H9 (cell line): ENCODE measurements around the gene METTL25B. TPM values are rescaled to one million over a fixed set of nuclear protein-coding genes. Genes with fewer than 3 reads are reported as not detected.

ENCODE experiments used
- DNase-seq: peaks from one replicate; pipeline ENCODE4 v3.0.0-alpha.2; 2017
- H2AFZ ChIP-seq: one replicate; pipeline ENCODE4 v1.6.1; 2013; ENCODE audit warnings: mild to moderate bottlenecking, low read length, control low read depth, moderate library complexity
- H2AK5ac ChIP-seq: 2 replicates; pipeline ENCODE4 v1.6.1; 2013; ENCODE audit warnings: low read length, control low read depth, mixed read lengths; ENCODE audit not compliant: insufficient read length
- H2BK120ac ChIP-seq: one replicate; pipeline ENCODE4 v1.6.1; 2013; ENCODE audit warnings: low read depth, mild to moderate bottlenecking, low read length, control low read depth, inconsistent platforms; ENCODE audit not compliant: poor library complexity, severe bottlenecking
- H2BK12ac ChIP-seq: 2 replicates; pipeline ENCODE4 v1.6.1; 2013; ENCODE audit warnings: low read length, control low read depth, mixed read lengths, low read depth; ENCODE audit not compliant: insufficient read length
- H2BK15ac ChIP-seq: 2 replicates; pipeline ENCODE4 v1.6.1; 2013; ENCODE audit warnings: low read depth, low read length, control low read depth
- H2BK20ac ChIP-seq: one replicate; pipeline ENCODE4 v1.6.1; 2013; ENCODE audit warnings: low read depth, mild to moderate bottlenecking, low read length, control low read depth, inconsistent platforms; ENCODE audit not compliant: poor library complexity, severe bottlenecking
- H2BK5ac ChIP-seq: 2 replicates; pipeline ENCODE4 v1.6.1; 2013; ENCODE audit warnings: low read length, control low read depth, mixed read lengths; ENCODE audit not compliant: insufficient read length
- H3K14ac ChIP-seq: 2 replicates; pipeline ENCODE4 v1.6.1; 2013; ENCODE audit warnings: low read length, control low read depth; ENCODE audit not compliant: insufficient read depth
- H3K18ac ChIP-seq: 2 replicates; pipeline ENCODE4 v1.6.1; 2013; ENCODE audit warnings: low read depth, mild to moderate bottlenecking, mixed read lengths, low read length, control low read depth; ENCODE audit not compliant: insufficient read length
- H3K23ac ChIP-seq: 2 replicates; pipeline ENCODE4 v1.6.1; 2013; ENCODE audit warnings: low read length, control low read depth, mixed read lengths, low read depth; ENCODE audit not compliant: insufficient read length
- H3K23me2 ChIP-seq: 2 replicates; pipeline ENCODE4 v1.6.1; 2013; ENCODE audit warnings: low read depth, mild to moderate bottlenecking, mixed read lengths, low read length, control low read depth; ENCODE audit not compliant: insufficient read length, poor library complexity, severe bottlenecking
- H3K27ac ChIP-seq: 2 replicates; pipeline ENCODE4 v1.5.1; 2013; ENCODE audit warnings: low read length, control low read depth, mixed read lengths, low read depth; ENCODE audit not compliant: insufficient read length
- H3K27me3 ChIP-seq: 2 replicates; pipeline ENCODE4 v1.6.1; 2013; ENCODE audit warnings: low read length, control low read depth, inconsistent platforms; ENCODE audit not compliant: insufficient read depth
- H3K4ac ChIP-seq: 2 replicates; pipeline ENCODE4 v1.6.1; 2013; ENCODE audit warnings: low read depth, mild to moderate bottlenecking, control low read depth, inconsistent platforms, low read length, moderate library complexity
- H3K4me1 ChIP-seq: 2 replicates; pipeline ENCODE4 v1.6.1; 2013; ENCODE audit warnings: low read length, control low read depth, inconsistent platforms; ENCODE audit not compliant: insufficient read depth
- H3K4me2 ChIP-seq: 2 replicates; pipeline ENCODE4 v1.6.1; 2013; ENCODE audit warnings: low read length, control low read depth, mixed read lengths; ENCODE audit not compliant: insufficient read length, insufficient read depth
- H3K56ac ChIP-seq: 2 replicates; pipeline ENCODE4 v1.6.1; 2013; ENCODE audit warnings: low read depth, mild to moderate bottlenecking, mixed read lengths, low read length, control low read depth; ENCODE audit not compliant: insufficient read length
- H3K79me1 ChIP-seq: 2 replicates; pipeline ENCODE4 v1.6.1; 2013; ENCODE audit warnings: low read depth, mild to moderate bottlenecking, moderate library complexity, low read length, control low read depth, inconsistent platforms; ENCODE audit not compliant: insufficient read depth, poor library complexity, severe bottlenecking
- H3K79me2 ChIP-seq: 2 replicates; pipeline ENCODE4 v1.6.1; 2013; ENCODE audit warnings: low read length, control low read depth, inconsistent platforms; ENCODE audit not compliant: insufficient read depth
- H3K9ac ChIP-seq: 2 replicates; pipeline ENCODE4 v1.6.1; 2013; ENCODE audit warnings: low read length, control low read depth, mixed read lengths; ENCODE audit not compliant: insufficient read length; ENCODE audit errors: extremely low read depth
- H3K9me3 ChIP-seq: one replicate; pipeline ENCODE4 v1.6.1; 2013; ENCODE audit warnings: low read depth, low read length, inconsistent platforms; ENCODE audit not compliant: control insufficient read depth
- H3T11ph ChIP-seq: one replicate; pipeline ENCODE4 v1.6.1; 2013; ENCODE audit warnings: mild to moderate bottlenecking, low read length, control low read depth, inconsistent platforms
- H4K20me1 ChIP-seq: one replicate; pipeline ENCODE4 v1.6.1; 2013; ENCODE audit not compliant: control insufficient read depth, insufficient read length, insufficient read depth
- H4K5ac ChIP-seq: 2 replicates; pipeline ENCODE4 v1.6.1; 2013; ENCODE audit warnings: low read depth, mild to moderate bottlenecking, mixed read lengths, low read length, control low read depth; ENCODE audit not compliant: insufficient read length
- H4K8ac ChIP-seq: replicated peaks from 2 replicates; pipeline ENCODE4 v1.6.1; 2013; ENCODE audit warnings: low read length, control low read depth, mixed read lengths, low read depth; ENCODE audit not compliant: insufficient read length
- H4K91ac ChIP-seq: 2 replicates; pipeline ENCODE4 v1.6.1; 2013; ENCODE audit warnings: low read depth, mild to moderate bottlenecking, moderate library complexity, mixed read lengths, low read length, control low read depth; ENCODE audit not compliant: insufficient read length
- H3K27ac Mint-ChIP-seq, 3 experiments: 2 replicates in 2 of 3; 3 replicates in 1 of 3; pipeline ENCODE4 v1.8.0; 2020 to 2021; ENCODE audit warnings: mixed read lengths in 3 of 3, mild to moderate bottlenecking in 1 of 3, moderate library complexity in 1 of 3
- H3K27me3 Mint-ChIP-seq: 2 replicates; pipeline ENCODE4 v1.8.0; 2021; ENCODE audit warnings: low read depth, mild to moderate bottlenecking, moderate library complexity, mixed read lengths
- H3K36me3 Mint-ChIP-seq, 3 experiments: 2 replicates in 2 of 3; 3 replicates in 1 of 3; pipeline ENCODE4 v1.8.0; 2020 to 2021; ENCODE audit warnings: low read depth in 3 of 3, mixed read lengths in 3 of 3; ENCODE audit not compliant: insufficient read depth in 1 of 3
- H3K4me1 Mint-ChIP-seq, 2 experiments: 2 replicates each; pipeline ENCODE4 v1.8.0; 2020; ENCODE audit warnings: mixed read lengths in 2 of 2
- H3K4me3 Mint-ChIP-seq, 2 experiments: 2 replicates in 1 of 2; 3 replicates in 1 of 2; pipeline ENCODE4 v1.8.0; 2020 to 2021; ENCODE audit warnings: mild to moderate bottlenecking in 2 of 2, mixed read lengths in 2 of 2, moderate library complexity in 1 of 2
- H3K9me3 Mint-ChIP-seq, 2 experiments: 2 replicates in 1 of 2; 3 replicates in 1 of 2; pipeline ENCODE4 v1.8.0; 2020; ENCODE audit warnings: mild to moderate bottlenecking in 2 of 2, mixed read lengths in 2 of 2, moderate library complexity in 1 of 2
- WGBS: extraction: QIAGEN DNeasy Blood & Tissue Kit; methylation state at CpG from one replicate; pipeline ENCODE4 v1.1.7; 2013; ENCODE audit warnings: missing lambda C conversion rate, low lambda C conversion rate, mixed read lengths; ENCODE audit not compliant: insufficient read length; ENCODE audit errors: extremely low coverage; 5-methylcytosine and 5-hydroxymethylcytosine counted together
- total RNA-seq: library from RNA; stranded (reverse); gene quantifications from 2 replicates; pipeline ENCODE4 v1.2.1, GENCODE V29; 2021
- TF ChIP-seq, protein P1 (sequence below): fragments of 200-600 bp; sonication (generic); conservative IDR thresholded peaks from 3 replicates; pipeline ENCODE4 v1.8.0; 2021; ENCODE audit warnings: antibody characterized with exemption, mild to moderate bottlenecking

The METTL25B gene
- total RNA-seq, 1 experiment from 2014 or later = 26.2 TPM

DNA sequence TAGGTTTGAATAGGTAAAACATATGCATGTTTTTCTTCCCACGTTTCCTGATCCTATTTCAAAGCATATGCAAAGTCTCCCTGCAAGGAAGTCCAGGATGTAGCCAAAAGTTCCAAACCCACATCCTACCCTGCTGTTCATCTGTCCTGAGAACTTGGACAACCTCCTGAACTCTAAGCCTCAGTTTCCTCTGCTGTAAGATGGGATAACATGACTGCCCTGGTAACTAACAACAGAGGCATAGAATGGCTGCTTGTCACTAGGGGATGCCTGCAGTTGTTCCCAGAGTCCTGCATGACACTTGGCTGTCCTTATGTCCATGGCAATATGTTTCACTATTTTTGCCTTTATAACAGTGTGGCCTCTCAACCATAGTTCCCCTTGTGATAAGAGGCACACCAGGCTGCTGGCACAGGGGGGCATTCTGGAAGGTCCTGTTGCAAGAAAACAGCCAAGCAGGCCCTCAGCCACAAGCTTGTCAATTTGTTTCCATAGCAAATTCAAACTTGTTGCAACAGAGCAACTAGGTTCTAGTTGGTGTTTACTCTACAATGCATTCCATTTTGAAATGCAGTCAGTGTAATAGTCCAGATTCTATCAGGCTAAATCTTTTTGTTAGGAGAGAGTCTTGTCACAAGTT, 24.7 kb downstream of the METTL25B start:
- no peaks in the 10 kb centered on the region for H3K79me1 ChIP-seq
- H3K18ac ChIP-seq = no peak overlapping the region
- H3K4me1 ChIP-seq = peaks cover 14% of the 10 kb centered on the region; the same call in 1 of the 2 replicates
- H3T11ph ChIP-seq = no peak overlapping the region
- H3K4me1 Mint-ChIP-seq = peaks cover 31 to 32% of the 10 kb centered on the region in 2 experiments
- H3K14ac ChIP-seq = no peak overlapping the region
- TF ChIP-seq, protein P1, sequence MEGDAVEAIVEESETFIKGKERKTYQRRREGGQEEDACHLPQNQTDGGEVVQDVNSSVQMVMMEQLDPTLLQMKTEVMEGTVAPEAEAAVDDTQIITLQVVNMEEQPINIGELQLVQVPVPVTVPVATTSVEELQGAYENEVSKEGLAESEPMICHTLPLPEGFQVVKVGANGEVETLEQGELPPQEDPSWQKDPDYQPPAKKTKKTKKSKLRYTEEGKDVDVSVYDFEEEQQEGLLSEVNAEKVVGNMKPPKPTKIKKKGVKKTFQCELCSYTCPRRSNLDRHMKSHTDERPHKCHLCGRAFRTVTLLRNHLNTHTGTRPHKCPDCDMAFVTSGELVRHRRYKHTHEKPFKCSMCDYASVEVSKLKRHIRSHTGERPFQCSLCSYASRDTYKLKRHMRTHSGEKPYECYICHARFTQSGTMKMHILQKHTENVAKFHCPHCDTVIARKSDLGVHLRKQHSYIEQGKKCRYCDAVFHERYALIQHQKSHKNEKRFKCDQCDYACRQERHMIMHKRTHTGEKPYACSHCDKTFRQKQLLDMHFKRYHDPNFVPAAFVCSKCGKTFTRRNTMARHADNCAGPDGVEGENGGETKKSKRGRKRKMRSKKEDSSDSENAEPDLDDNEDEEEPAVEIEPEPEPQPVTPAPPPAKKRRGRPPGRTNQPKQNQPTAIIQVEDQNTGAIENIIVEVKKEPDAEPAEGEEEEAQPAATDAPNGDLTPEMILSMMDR = no peak
- no CpG with 5 or more reads among the region's 1 CpG for WGBS
- no peaks in the 10 kb centered on the region for H3K9me3 Mint-ChIP-seq
- H3K27ac ChIP-seq = no peak overlapping the region
- H3K27ac Mint-ChIP-seq = peak overlapping the region in 2 of 3 experiments; percentile 10 to 44; a peak in 1 of 7 replicates
- H3K9me3 ChIP-seq = no peaks in the 10 kb centered on the region
- H3K36me3 Mint-ChIP-seq = peaks cover 0 to 10% (median 8%) of the 10 kb centered on the region in 3 experiments; a peak in 2 of 7 replicates
- peaks cover 7% of the 10 kb centered on the region for H3K23me2 ChIP-seq
- no peak overlapping the region for H2BK12ac ChIP-seq
- no peak overlapping the region for H4K5ac ChIP-seq
- H2AFZ ChIP-seq = no peak overlapping the region
- H3K4me3 Mint-ChIP-seq = peak overlapping the region; percentile 91 to 96
- H2BK120ac ChIP-seq = no peak overlapping the region
- peak overlapping the region; percentile 73 for H3K4me2 ChIP-seq
- no peak overlapping the region for H3K23ac ChIP-seq
- H2BK15ac ChIP-seq = no peak overlapping the region
- no peak for DNase-seq
- no peak overlapping the region for H4K91ac ChIP-seq
- H2BK5ac ChIP-seq = no peak overlapping the region
- H4K8ac ChIP-seq = no peak overlapping the region
- H3K4ac ChIP-seq = no peak overlapping the region
- H2AK5ac ChIP-seq = no peak overlapping the region
- no peaks in the 10 kb centered on the region for H3K27me3 ChIP-seq
- H4K20me1 ChIP-seq = no peaks in the 10 kb centered on the region
- no peak overlapping the region for H2BK20ac ChIP-seq
- peak overlapping the region; percentile 96 for H3K9ac ChIP-seq
- peaks cover 20% of the 10 kb centered on the region; the same call in 1 of the 2 replicates for H3K79me2 ChIP-seq
- H3K56ac ChIP-seq = no peak overlapping the region
- no peaks in the 10 kb centered on the region for H3K27me3 Mint-ChIP-seq
